Omental fat pad (tissue), 4 donors: ENCODE results near the gene EPS8L1. TPM values are rescaled to one million over a fixed set of nuclear protein-coding genes. Genes with fewer than 3 reads are reported as not detected.

Experiments used
- ATAC-seq: fragments of 150-250 bp; one replicate; pipeline ENCODE4 v1.9.1; 2016; ENCODE audit warnings: mild to moderate bottlenecking, moderate library complexity; ENCODE audit not compliant: low FRiP score
- DNase-seq: peaks from one replicate; pipeline ENCODE4 v3.0.0-alpha.2; 2019; ENCODE audit warnings: low spot score
- total RNA-seq, 4 donors: library from RNA; depleted of rRNA; stranded (reverse); fragments of >200 nt; gene quantifications; one replicate each; pipeline ENCODE4 v1.1.0, GENCODE V29; 2016
- TF ChIP-seq, protein P1 (sequence below), 3 donors: fragments of 450-650 bp; IDR thresholded peaks; one replicate each; pipeline ENCODE4 v1.5.1; 2016 to 2017; ENCODE audit warnings: antibody characterized with exemption in 3 of 3, mild to moderate bottlenecking in 3 of 3, moderate library complexity in 2 of 3

Gene EPS8L1
- total RNA-seq, 4 donors from 2014 or later = 0.95 to 41.7 (median 15.5) TPM

DNA sequence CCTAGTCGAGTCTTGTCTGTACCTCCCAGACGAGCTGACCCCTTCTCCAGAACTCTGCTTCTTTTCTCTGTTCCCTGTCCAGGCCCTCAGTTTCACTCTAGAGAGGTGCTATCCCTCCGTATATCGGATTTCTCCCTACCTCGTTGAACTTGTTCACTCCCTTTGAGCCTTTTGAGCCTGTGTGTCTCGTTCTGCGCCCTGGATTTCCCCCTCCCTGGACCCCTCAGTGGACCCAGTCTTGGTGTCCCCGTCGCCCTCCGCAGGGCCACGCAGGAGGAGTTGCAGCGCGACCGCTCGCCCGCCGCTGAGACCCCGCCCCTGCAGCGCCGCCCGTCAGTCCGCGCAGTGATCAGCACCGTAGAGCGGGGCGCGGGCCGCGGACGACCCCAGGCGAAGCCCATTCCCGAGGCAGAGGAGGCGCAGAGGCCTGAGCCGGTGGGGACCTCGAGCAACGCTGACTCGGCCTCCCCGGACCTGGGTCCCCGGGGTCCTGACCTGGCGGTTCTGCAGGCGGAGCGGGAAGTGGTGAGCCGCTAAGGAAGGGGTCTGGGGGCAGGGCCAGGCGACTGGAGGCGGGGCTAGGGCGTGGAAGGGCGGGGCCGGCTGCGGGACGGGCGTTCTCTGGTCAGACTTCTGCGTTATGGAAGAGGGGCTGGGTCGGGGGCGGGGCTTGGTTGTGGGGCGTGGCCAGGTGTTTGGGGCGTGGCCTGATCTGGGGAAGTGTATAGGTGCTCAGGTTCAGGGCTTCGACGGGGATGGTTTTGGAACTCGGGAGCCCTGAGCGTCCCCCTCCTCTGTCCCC is 5.5 kb downstream of the EPS8L1 start:
- ATAC-seq = no peak
- TF ChIP-seq, protein P1, sequence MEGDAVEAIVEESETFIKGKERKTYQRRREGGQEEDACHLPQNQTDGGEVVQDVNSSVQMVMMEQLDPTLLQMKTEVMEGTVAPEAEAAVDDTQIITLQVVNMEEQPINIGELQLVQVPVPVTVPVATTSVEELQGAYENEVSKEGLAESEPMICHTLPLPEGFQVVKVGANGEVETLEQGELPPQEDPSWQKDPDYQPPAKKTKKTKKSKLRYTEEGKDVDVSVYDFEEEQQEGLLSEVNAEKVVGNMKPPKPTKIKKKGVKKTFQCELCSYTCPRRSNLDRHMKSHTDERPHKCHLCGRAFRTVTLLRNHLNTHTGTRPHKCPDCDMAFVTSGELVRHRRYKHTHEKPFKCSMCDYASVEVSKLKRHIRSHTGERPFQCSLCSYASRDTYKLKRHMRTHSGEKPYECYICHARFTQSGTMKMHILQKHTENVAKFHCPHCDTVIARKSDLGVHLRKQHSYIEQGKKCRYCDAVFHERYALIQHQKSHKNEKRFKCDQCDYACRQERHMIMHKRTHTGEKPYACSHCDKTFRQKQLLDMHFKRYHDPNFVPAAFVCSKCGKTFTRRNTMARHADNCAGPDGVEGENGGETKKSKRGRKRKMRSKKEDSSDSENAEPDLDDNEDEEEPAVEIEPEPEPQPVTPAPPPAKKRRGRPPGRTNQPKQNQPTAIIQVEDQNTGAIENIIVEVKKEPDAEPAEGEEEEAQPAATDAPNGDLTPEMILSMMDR (IDR thresholded peaks at IDR 0.05) = no peak
- no peak for DNase-seq

DNA sequence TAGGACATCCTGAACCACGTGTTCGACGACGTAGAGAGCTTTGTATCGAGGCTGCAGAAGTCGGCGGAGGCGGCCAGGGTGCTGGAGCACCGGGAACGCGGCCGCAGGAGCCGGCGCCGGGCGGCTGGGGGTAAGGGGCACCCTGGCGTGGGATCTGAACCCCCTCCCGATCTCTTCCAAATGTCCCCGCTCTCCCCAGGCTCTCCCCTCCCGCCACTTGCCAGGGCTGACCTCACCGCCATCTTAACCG is 6.0 kb downstream of the EPS8L1 start:
- ATAC-seq (no peak), DNase-seq (no peak)
- TF ChIP-seq, protein P1 (IDR thresholded peaks at IDR 0.05) = no peak

- ATAC-seq = no peak
Measured at GRCh38 chr19:55082020-55082851, 6.6 kb downstream of the EPS8L1 start.

GRCh38 chr19:55083004-55083850 is 7.6 kb downstream of the EPS8L1 start:
- no peak for DNase-seq
- no peak for ATAC-seq
- TF ChIP-seq, protein P1 (IDR thresholded peaks at IDR 0.05) = no peak

More at GRCh38 chr19:55082020-55082851, 6.6 kb downstream of the EPS8L1 start:
- TF ChIP-seq, protein P1 (IDR thresholded peaks at IDR 0.05) = no peak
- DNase-seq = no peak

DNA sequence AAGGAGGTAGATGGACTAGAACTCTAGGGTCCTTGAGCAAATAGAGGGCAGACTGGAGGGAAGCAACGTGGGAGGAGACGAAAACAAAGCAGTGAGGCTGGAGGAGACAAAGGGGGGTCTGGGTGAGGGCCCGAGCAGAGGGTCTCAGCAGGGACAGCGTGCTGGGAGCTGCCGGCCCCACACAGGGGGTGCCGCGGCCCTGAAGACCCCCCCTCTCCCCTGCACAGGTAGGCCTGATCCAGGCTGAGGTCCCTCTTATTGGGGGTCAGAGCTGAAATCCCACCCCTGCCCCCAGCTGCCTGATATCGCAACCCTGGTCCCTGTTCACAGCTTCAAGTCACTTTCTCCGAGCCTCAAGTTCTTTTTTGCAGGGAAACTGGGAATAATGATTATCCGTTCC is 8.7 kb downstream of the EPS8L1 start:
- ATAC-seq = no peak
- TF ChIP-seq, protein P1 (IDR thresholded peaks at IDR 0.05) = no peak
- no peak for DNase-seq

DNA sequence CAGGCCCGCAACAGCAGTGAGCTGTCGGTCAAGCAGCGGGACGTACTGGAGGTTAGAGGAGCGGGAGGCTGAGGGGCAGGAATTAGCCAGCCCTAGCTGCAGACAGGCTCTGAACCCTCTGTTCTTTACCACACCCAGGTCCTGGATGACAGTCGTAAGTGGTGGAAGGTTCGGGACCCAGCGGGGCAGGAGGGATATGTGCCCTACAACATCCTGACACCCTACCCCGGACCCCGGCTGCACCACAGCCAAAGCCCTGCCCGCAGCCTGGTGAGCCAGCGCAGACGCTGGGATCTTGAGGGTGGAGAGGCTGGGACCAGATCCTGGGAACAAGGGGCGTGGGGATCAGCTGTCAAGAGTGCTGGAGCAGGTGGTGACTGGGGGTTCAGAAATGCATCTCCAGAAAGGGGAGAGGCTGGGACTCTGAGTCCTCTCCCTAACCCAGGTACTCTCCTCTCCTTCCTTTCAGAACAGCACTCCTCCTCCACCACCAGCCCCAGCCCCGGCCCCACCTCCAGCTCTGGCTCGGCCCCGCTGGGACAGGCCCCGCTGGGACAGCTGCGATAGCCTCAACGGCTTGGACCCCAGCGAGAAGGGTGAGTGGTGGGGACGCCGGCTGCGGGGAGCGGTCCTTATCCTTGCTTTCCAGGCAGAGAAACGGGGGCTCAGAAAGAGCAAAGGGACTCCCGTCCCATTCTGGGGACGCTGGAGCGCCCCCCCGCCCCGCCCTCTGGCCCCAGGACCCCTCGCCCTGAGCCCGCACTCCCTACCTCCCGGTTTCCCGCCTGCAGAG is 10.4 kb downstream of the EPS8L1 start:
- TF ChIP-seq, protein P1 (IDR thresholded peaks at IDR 0.05) = no peak
- DNase-seq (no peak), ATAC-seq (no peak)
